ENCODE measurements around the gene LPCAT2. TPM values are rescaled to one million over a fixed set of nuclear protein-coding genes. Genes with fewer than 3 reads are reported as not detected.

LPCAT2 gene
- total RNA-seq, 1 experiment from 2014 or later = 25.2 TPM

GRCh38 chr16:55625843-55626242 is 117.0 kb downstream of the LPCAT2 start:
- H3K9me3 ChIP-seq = no peaks in the 10 kb centered on the region
- no peaks in the 10 kb centered on the region for H3K36me3 ChIP-seq (ENCODE audit: control insufficient read depth, insufficient read depth, low read length)
- CTCF ChIA-PET = no interaction called here
- Mint-ChIP-seq H3K4me3 (ENCODE audit: unreplicated experiment) (no peak overlapping the region), H3K36me3 (ENCODE audit: insufficient read depth, unreplicated experiment) (no peaks in the 10 kb centered on the region), H3K27me3 (ENCODE audit: insufficient read depth, unreplicated experiment) (no peaks in the 10 kb centered on the region), H3K4me1 (ENCODE audit: low read depth, unreplicated experiment) (peaks cover 9% of the 10 kb centered on the region), H3K9me3 (ENCODE audit: unreplicated experiment) (peaks cover 9% of the 10 kb centered on the region), H3K27ac (ENCODE audit: unreplicated experiment) (no peak overlapping the region)
- TF ChIP-seq CTCF (IDR thresholded peaks at IDR 0.05; ENCODE audit: insufficient read depth in 1 of 2, low read depth in 1 of 2, low read length in 1 of 2, severe bottlenecking in 1 of 2, unreplicated experiment in 1 of 2) = no peak
- no peak overlapping the region for H3K4me3 ChIP-seq (ENCODE audit: low read depth, low read length)
- POLR2A ChIA-PET = no interaction called here
- intact Hi-C loops (cut with micrococcal nuclease; ENCODE audit: unreplicated experiment) = no loop called here
- no peaks in the 10 kb centered on the region for H3K27me3 ChIP-seq (replicated peaks; ENCODE audit: control insufficient read depth, insufficient read depth, low read length)
- H3K4me1 ChIP-seq = no peaks in the 10 kb centered on the region
- no TSS peak for BruUV-seq (replicated peaks)
- DNase-seq = no peak

- no peaks in the 10 kb centered on the region for H3K36me3 ChIP-seq (ENCODE audit: control insufficient read depth, insufficient read depth, low read length)
- H3K4me1 ChIP-seq = no peaks in the 10 kb centered on the region
- no peak for TF ChIP-seq CTCF (IDR thresholded peaks at IDR 0.05; ENCODE audit: insufficient read depth in 1 of 2, low read depth in 1 of 2, low read length in 1 of 2, severe bottlenecking in 1 of 2, unreplicated experiment in 1 of 2)
- ChIA-PET CTCF (no interaction called here), POLR2A (no interaction called here)
- Mint-ChIP-seq H3K9me3 (ENCODE audit: unreplicated experiment) (peaks cover 28% of the 10 kb centered on the region), H3K27ac (ENCODE audit: unreplicated experiment) (no peak overlapping the region), H3K4me1 (ENCODE audit: low read depth, unreplicated experiment) (peaks cover 2% of the 10 kb centered on the region), H3K27me3 (ENCODE audit: insufficient read depth, unreplicated experiment) (no peaks in the 10 kb centered on the region), H3K36me3 (ENCODE audit: insufficient read depth, unreplicated experiment) (no peaks in the 10 kb centered on the region), H3K4me3 (ENCODE audit: unreplicated experiment) (no peak overlapping the region)
- BruUV-seq (replicated peaks) = no TSS peak
- intact Hi-C loops (cut with micrococcal nuclease; ENCODE audit: unreplicated experiment) = no loop called here
- no peak for DNase-seq
- no peak overlapping the region for H3K4me3 ChIP-seq (ENCODE audit: low read depth, low read length)
- H3K27me3 ChIP-seq (replicated peaks; ENCODE audit: control insufficient read depth, insufficient read depth, low read length) = no peaks in the 10 kb centered on the region
- H3K9me3 ChIP-seq = 0 out of 2 replicates have a peak, but pooled peaks cover 11% of the 10 kb centered on the region
Measured at GRCh38 chr16:55628306-55628968, 119.6 kb downstream of the LPCAT2 start.

- no peaks in the 10 kb centered on the region for H3K36me3 ChIP-seq (ENCODE audit: control insufficient read depth, insufficient read depth, low read length)
- DNase-seq = no peak
- ChIA-PET CTCF (no interaction called here), POLR2A (no interaction called here)
- no peak overlapping the region for H3K4me3 Mint-ChIP-seq (ENCODE audit: unreplicated experiment)
- no peaks in the 10 kb centered on the region for H3K4me1 ChIP-seq
- H3K27ac Mint-ChIP-seq (ENCODE audit: unreplicated experiment) = no peak overlapping the region
- H3K9me3 ChIP-seq = 0 out of 2 replicates have a peak, but pooled peaks cover 11% of the 10 kb centered on the region
- no TSS peak for BruUV-seq (replicated peaks)
- H3K36me3 Mint-ChIP-seq (ENCODE audit: insufficient read depth, unreplicated experiment) = no peaks in the 10 kb centered on the region
- no peaks in the 10 kb centered on the region for H3K27me3 ChIP-seq (replicated peaks; ENCODE audit: control insufficient read depth, insufficient read depth, low read length)
- H3K27me3 Mint-ChIP-seq (ENCODE audit: insufficient read depth, unreplicated experiment) = no peaks in the 10 kb centered on the region
- no peak overlapping the region for H3K4me3 ChIP-seq (ENCODE audit: low read depth, low read length)
- intact Hi-C loops (cut with micrococcal nuclease; ENCODE audit: unreplicated experiment) = no loop called here
- no peak for TF ChIP-seq CTCF (IDR thresholded peaks at IDR 0.05; ENCODE audit: insufficient read depth in 1 of 2, low read depth in 1 of 2, low read length in 1 of 2, severe bottlenecking in 1 of 2, unreplicated experiment in 1 of 2)
- no peaks in the 10 kb centered on the region for H3K4me1 Mint-ChIP-seq (ENCODE audit: low read depth, unreplicated experiment)
- H3K9me3 Mint-ChIP-seq (ENCODE audit: unreplicated experiment) = peaks cover 28% of the 10 kb centered on the region
Measured at GRCh38 chr16:55630774-55631173, 121.9 kb downstream of the LPCAT2 start.
